ENCODE data around the gene KRT39.

DNA sequence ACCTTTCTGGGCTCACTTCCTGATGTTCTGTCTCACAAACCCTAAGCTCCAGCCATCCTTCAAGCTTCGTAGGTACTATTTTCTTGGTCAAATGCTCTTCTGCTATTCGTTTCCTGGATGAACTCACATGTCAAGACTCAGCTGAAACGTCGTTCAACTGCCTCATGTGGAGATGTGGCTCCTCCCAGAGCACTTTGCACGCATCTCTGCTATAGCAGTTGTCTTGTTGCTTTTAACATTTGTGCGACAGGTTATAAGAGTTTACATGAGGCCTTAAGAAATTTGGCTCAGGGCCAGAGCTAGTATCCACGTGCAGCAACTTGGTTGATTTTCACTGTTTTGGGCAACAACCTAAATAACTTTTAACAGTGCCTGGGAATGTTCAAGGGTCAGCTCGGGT, 20.2 kb upstream of the KRT39 start:
- TF ChIP-seq POLR2AphosphoS5 (IDR thresholded peaks at IDR 0.05; ENCODE audit: low read depth, low read length) (no peak), POLR2A (IDR thresholded peaks at IDR 0.05; ENCODE audit: low read depth, low read length) (no peak), SPI1 (IDR thresholded peaks at IDR 0.05; ENCODE audit: low read depth, low read length) (no peak), PAX5 (IDR thresholded peaks at IDR 0.05; ENCODE audit: insufficient read depth, low read length, severe bottlenecking) (no peak), TAF1 (IDR thresholded peaks at IDR 0.05; ENCODE audit: low read depth, low read length) (no peak)

All from GM12891 (cell line).